Measurements from ENCODE around the gene UBE2L6.

Gene UBE2L6

DNA sequence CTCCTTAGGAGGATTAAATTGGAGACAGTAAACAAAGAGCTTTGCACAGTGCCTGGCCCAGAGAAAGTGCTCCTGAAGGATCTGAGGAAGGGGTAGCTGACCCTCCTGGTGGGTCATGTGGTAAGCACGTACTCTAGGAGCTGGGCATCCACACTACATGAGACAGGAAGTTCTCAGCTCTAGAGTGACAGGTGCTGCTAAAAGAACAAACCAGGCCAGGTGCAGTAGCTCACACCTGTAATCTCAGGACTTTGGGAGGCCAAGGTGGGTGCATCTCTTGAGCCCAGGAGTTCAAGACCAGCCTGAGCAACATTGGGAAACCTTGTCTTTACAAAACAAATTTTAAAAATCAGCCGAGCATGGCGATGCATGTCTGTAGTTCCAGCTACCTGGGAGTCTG, 65.1 kb downstream of the UBE2L6 start:
- in situ Hi-C loops (cut with HindIII; ENCODE audit: low sequenced_read_pairs), result loop anchor here (25.0 kb wide), 1 partner anchor 165 kb away; the partner anchor contains the start of genes P2RX3 and SSRP1

DNA sequence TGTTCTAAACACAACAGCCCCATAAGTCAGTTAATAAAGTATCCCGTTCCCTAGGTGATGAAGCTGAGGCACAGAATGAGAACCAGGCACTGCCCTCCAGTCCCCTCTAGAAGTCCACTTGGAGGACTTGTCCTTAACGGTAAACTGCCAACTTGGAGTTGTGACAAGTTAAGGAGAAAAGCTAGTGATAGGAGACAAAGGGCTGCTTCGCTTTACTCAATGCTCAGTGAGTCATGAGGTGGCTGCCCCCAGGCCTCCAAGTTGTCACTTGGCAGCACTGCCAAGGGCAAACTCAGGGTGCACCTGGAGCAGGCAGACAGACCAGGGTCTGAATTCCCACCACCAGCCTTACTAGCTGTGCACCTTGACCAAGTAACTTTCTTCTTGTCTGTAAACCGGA, 65.5 kb downstream of the UBE2L6 start:
- in situ Hi-C loops (cut with HindIII; ENCODE audit: low sequenced_read_pairs), result loop anchor here (25.0 kb wide), 1 partner anchor 165 kb away; the partner anchor contains the start of genes P2RX3 and SSRP1

Data from endothelial cell of hepatic sinusoid (primary cell).